A204.1 (cell line): ENCODE measurements around the gene PHACTR2.
"Not testable (repeated sequence)": the region's sequence is repeated elsewhere in the genome, so short reads cannot be mapped to it uniquely, and the experiment has no call there.

Experiments used
- FAIRE-seq: peaks from 2 replicates; lab custom pipeline; 2012; peaks lifted over from hg19 to GRCh38; lab: Jason Lieb, UNC

Gene PHACTR2

DNA sequence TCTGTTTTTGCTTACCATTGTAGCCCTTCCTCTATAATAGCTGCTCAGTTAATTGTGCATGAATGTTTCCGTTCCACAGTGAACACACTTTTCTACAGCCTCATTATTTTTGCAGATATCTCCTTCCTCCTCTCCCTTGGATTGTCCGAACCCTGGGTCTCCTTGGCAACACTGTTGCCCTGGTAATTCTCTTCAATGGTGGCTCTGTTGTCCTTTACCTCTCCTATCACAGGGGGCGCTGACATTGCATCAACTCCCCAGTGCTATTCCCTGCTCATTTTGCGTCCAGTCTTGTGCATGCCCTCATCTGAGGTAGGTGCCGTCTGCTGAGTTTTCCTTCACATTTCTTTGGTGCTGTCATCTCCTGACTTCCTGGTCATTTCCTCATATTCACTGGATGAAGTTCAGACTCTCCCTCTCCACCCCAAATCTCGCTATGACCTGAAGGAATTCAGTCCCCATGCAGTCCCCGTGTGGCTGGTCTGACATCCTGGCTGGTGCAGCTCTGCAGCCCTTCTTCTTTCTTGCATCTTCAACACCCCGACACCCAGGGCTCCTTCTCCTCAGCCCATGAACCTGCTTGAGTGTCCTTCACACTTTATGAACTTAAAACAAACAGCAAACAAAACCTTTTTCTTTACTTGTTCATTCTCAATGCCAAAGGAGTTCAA lies 21.1 kb downstream of the PHACTR2 start:
- FAIRE-seq, result peak; percentile 94

DNA sequence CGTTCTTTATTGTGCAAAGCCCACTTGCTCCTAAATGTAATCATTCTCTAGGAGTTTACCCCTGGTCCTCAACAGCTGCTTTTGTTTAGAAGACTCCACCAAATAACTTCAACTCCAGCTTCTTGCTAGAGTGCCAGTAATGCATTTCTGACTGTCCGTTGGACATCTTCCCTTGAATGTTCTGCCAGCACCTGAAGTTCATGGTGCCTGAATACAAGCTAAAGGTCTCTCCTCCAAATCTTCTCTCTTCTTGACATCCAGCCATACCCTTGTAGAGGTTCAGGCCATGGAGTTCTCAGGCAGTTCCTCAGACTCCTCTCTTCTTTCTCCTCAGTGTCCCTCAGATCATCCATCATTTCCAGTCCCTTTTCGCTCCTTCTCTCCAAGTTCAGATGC lies 21.7 kb downstream of the PHACTR2 start:
- FAIRE-seq, result no peak

DNA sequence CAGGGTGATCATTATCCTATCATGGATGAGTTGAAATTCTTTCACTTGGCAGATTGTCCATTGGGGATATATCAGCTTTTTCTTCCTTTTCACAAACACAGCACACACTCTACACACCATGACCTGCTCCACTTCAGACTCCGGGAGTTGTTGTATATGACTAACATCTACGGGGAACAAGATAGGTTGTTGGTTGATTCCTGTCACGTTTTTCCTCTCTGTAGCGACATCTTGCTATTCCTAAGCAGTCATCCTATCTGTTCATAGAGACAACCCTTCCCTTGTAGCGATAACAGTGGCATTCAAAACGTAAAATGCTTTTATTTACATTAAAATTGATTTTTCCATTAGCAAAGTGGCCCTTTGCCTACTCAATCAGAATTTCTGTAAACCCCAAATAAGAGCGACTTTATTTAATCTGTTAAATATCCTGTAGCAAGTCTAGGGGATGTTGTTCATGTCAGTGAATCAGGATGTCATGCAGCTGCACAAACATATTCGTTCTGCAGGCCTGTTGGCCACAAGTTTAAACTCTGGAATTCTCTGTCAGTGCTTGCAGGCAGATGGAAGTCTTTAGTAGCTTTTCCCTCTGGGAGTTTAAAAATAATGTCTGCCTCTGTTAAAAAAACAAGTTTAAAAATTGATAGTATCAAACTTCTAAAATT lies 23.1 kb downstream of the PHACTR2 start:
- peak; percentile 94 for FAIRE-seq

DNA sequence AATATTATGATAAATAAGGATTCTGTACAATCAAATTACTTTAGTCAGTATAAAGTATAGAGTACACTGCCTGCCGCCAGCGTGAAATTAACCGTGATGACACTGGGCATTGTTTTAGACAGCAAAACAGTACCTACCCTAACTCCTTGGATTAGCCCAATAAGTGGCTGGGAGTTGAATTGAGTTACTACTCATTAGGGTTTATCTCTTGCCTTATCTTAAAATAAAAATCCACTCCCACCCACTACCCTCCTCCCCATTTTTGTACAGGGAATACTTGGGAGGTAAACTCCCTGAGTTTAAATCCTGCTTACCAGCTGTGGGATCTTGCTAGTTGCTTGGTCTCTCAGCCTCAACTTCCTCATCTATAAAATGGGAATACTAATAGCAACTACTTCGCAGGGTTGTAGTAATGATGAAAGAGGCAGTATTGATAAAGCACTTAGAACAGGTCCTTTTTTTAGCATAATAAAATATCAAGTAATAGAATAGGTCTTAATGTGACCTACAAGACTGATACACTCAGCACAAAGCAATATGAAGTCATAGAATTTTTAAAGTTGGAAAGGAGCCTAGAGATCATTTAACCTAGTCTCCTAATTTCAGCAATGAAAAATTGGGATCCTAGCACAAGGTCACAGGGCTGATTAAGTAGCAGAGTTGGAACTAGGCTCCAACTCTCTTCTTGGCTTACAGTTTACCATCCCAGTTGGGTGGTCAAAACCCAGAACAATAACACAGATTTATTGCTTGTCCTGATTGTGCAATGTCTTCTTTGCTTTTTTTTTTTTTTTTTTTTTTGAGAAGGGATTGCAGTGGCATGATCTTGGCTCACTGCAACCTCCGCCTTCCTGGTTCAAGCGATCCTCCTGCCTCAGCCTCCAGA lies 23.8 kb downstream of the PHACTR2 start:
- FAIRE-seq, result peak; percentile 34

DNA sequence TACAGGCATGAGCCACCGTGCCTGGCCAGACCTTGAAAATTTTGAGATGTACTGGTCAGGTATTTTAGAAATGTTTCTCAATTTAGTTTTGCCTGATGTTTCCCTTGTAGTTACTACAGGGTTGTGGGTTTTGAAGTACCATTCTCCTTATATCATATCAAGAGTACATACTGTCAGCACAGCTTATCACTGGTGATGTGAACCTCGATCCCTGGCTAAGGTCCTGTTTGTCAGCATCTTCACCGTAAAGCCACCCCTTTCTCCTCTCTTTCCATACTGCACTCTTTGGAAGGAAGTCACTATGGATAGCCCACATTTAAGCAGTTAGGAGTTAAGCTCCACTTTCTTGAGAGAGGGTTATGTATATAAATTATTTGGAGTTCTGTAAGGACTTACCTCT lies 27.8 kb downstream of the PHACTR2 start:
- no peak for FAIRE-seq

DNA sequence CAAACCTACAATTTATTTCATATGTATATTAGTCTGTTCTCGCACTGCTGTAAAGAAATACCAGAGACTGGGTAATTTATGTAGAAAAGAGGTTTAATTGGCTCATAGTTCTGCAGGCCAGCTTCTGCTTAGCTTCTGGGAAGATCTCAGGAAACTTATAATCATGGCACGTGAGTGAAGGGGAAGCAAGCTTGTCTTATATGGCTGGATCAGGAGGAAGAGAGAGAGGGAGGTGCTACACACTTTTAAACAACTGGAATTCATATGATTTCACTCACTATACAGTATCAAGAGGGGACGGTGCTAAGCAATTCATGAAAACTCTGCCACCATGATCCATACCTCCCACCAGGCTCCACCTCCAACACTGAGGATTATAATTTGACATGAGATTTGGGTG lies 29.9 kb downstream of the PHACTR2 start:
- no peak for FAIRE-seq

DNA sequence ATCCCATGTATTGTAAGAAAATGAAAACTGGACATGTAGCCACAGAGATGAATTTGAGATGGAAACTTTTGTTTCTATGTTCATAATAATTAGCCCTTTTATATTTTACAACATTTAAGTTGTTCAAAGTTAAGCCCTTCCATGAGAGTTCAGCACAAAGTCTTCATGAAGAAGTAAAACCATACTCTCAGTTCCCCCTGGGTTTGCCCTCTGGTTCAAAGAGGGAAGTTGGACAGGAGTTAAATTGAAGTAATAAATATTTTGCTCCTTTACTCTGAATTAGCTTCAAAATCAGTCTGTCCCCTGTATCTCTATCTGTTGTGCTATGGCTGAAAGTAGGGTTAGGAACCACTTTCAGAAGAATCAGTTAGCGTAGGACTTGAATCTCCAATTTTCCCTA lies 31.1 kb downstream of the PHACTR2 start:
- no peak for FAIRE-seq

DNA sequence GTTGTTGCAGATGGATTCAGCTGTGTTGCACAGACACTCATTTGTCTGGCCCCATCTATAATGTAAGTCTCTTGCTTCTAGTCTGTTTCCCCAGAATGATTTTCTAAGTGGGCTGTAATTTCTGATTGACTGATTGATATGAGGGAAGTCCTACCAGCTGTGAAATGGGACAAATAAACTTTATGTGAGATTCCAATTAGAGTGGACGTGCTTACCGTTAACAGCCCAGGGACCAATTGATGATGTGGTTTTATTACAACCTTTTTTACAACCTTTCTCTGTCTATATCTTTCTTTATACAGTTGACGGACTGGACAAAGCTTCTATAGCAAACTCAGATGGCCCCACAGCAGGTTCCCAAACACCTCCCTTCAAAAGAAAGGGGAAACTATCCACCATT lies 33.9 kb downstream of the PHACTR2 start:
- no peak for FAIRE-seq

DNA sequence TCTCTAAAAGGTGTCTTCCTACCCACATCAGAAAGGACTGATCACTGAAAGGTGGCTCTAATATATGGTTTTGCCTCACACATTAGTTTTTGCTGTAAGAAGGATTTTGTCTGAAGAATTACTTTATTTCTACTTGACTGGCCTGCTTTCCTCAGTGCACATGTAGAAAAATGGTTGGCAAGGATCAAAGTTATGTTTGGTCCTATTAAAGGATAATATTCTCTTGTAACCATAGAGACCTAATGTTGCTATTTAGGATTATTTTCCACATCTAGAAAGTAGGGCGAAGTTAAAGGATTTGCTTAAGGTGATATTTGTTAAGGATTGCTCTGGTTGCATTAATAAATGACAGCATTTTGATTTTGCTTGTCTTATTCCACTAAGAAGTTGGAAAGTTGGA lies 40.7 kb downstream of the PHACTR2 start:
- no peak for FAIRE-seq

DNA sequence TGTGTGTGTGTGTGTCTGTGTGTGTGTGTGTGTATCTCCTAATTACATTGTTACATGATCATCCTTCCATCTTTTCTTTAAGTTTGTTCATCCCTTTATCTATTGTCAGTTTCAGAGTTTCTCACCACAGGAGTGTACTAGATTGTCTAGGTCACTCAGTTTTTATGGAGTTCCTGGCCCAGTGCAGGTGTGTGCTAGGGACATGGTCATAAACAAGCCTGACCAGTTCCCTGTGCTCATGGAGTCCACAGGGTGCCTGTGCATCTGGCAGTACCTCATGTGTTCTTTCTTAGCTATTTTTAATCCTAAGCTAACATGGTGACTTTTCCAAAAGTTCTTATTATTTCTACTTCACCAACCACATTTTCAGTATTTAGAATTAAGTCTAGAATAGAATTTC lies 43.9 kb downstream of the PHACTR2 start:
- FAIRE-seq, result no peak

DNA sequence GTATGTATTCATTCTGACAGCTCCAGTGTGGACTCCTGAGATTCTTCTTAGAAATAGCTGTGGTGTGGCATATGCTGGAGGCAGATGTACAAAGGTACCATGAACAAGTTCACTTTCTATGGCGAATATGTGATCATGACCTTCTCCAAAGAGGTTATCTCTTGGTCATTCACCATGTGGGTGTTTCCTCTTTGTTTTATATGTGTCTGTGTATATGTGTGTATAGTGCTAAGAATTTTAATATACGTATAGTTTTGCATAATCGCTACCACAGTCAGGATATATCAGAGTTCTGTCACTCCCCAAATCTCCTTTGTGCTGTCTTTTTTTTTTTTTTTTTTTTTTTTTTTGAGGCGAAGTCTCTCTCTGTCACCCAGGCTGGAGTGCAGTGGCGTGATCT lies 47.1 kb downstream of the PHACTR2 start:
- FAIRE-seq, result no peak

DNA sequence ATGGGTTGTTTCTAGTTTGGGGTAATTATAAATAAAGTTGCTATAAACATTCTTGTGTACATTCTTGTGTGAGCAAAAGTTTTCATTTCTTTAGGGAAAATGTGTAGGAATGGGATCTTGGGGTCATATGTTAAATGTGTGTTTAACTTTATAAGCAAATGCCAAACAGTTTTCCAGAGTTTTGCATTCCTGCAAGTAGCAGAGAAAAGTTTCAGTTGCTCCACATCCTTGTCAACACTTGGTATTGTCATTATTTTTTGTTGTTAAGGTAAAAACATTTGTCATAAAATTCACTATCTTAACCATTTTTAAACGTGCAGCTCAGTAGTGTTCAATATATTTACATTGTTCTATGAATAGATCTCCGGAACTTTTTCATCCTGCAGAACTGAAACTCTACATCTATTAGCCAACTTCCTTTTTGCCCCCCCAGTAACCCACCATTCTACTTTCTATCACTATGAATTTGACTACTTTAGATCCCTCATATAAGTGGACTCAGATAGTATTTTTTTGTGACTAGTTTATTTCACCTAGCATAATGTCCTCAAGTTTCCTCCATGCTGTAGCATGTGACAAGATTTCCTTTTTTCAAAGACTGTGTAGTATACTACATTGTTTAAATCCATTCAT lies 48.4 kb downstream of the PHACTR2 start:
- no peak for FAIRE-seq

DNA sequence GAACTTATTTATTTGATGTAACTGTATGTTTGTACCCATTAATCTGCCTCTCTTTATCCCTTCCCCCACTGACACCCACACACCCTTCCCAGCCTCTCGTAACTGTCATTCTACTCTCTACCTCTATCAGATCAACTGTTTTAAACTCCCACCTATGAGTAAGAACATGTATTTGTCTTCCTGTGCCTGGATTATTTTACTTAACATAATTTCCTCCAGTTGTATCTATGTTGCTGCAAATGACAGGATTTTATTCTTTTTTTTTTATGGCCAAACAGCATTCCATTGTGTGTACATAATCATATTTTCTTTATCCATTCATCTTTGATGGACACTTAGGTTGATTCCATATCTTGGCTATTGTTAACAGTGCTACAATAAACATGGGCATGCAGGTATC lies 49.3 kb downstream of the PHACTR2 start:
- no peak for FAIRE-seq

DNA sequence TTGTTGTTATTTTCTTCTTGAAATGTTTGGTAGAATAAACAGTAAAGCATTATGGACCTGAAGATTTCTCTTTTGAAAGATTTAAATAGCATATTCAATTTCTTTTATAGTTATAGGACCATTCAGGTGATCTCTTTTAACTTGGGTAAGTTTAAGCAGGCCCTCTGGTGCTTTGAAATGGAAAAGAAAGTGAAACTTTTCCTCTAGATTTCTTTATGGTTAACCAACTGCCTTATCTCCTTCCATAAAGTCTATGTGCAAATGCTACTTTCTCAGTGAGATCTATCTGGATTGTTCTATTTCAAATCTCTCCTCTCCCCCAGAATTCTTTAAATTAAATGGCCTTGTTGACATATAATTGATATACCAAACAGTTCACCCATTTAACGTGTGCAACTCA lies 54.0 kb downstream of the PHACTR2 start:
- FAIRE-seq, result peak; percentile 89

DNA sequence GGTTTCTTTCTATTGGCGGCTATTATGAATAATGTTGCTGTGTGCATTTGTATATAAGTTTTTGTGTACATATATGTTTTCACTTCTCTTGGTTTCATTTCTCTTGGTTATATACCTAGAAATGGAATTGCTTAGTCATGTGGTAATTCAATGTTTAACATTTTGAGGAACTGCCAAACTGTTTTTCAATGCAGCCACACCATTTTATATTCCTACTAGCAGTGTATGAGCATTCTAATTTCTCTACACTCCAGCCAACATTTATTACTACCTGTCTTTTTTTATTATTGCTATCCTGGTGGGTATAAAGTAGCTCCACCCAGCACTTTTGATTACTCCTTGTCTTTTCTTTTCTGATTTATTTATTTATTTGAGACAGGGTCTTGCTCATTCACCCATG lies 54.8 kb downstream of the PHACTR2 start:
- FAIRE-seq, result no peak

DNA sequence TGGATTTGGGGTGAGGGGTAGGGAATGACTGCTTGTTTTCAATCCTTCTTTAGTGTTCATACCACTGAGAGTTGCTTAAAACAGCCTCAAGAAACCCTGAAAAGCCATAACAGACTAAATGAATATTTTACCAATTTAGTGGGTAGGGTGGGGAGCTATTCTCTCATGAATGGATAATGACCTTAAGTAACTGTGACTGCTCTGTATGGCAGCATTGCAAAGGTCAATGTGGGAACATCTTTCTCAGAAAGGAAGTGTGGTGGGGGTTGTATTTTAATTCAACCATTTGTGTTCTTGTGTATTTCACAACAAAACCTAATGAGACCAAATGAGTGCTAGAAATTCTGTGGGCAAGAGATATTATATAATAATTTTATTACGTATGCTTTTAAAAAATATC lies 55.7 kb downstream of the PHACTR2 start:
- no peak for FAIRE-seq

DNA sequence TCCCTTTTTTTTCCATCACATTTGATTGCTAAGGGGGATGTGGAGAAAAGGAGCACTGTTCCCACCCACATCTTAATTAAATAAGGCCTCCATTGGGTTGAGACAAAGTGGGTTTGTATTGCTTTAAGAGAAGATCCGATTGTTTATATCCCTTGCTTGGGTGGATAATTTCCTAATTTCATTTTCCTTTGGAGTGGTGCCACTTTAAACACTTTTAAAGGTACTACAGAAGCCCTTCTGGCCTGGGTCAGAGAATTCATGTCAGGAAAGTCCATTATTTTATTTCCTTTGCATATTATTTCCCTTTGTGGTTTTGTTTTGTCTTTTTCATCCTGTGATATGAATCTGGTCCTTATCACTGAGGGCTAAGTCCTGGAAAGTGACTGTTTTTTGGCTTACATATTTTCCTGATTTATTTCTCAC lies 56.9 kb downstream of the PHACTR2 start:
- FAIRE-seq, result peak; percentile 94

DNA sequence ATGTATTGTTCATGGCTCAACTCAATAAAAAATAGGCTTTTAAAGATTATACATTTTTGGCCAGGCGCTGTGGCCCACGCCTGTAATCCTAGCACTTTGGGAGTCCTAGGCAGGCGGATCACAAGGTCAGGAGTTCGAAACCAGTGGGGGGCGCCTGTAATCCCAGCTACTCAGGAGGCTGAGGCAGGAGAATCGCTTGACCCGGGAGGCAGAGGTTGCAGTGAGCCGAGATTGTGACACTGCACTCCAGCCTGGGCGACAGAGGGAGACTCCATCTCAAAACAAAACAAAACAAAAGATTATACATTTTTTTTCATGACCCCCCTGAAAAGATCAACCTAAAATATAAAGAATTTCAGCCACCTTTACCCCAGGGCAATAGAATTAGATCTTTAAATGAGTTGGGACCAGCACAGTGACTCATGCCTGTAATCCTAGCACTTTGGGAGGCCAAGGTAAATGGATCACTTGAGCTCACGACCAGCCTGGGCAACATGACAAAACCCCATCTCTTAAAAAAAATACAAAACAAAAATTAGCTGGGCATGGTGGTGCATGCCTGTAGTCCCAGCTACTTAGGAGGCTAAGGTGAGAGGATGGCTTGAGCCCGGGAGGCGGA lies 60.4 kb downstream of the PHACTR2 start:
- FAIRE-seq, result not testable (repeated sequence)

DNA sequence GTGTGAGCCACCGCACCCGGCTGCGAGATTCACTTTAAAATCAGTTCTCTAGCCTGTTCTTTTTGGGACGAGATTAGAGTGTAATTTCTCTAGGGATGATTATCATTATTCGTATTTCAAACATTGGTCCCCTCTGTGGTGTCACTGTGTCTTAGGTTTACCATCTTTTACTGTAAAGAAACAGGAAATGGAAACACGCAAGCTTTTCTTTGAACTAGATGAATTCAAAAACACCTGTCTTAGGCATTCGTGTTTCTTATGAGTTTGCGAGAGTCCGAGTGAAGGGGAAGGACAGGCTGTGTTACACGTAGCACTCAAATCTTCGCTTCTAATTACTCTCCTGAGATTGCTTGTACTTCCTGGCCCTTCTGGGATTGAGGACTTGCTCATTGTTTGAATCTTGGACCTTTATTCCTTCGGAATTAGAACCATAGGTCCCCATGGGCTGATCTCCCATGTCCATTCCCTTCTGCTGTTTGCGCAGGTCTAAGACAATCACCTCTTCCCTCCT lies 61.6 kb downstream of the PHACTR2 start:
- FAIRE-seq, result no peak

DNA sequence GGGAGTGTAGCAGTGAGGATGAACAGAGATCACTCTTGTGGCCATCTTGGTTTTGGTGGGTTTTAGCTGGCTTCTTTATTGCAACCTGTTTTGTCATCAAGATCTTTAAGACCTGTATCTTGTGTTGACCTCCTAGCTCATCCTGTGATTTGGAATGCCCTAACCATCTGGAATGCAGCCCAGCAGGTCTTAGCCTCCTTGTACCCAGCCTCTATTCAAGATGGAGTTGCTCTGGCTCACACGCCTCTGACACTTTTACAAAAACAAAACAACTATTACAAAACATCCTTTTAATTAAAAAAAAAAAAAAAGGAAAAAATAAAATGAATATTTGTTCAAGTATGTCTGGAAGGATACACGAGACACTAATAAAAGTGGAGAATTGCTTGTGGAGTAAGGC lies 62.4 kb downstream of the PHACTR2 start:
- FAIRE-seq, result no peak

DNA sequence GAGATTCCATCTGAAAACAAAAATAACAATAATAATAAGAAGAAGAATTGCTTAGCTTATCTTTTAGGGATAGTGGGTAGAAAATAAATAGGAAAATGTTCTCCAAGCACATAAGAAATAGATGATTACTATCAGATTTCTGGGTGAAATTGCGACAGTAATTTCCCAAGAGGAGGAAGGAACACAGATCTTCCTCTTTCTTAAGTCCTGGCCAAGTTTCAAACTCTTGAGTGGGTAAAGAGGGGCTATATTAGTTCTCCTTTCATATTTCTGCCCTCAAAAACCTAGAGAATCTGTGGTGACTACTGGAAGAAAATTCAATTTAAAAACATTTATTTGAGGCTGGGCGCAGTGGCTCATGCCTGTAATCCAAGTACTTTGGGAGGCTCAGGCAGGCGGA lies 63.7 kb downstream of the PHACTR2 start:
- FAIRE-seq, result no peak
